ENCODE measurements around the gene FBRS.

DNA sequence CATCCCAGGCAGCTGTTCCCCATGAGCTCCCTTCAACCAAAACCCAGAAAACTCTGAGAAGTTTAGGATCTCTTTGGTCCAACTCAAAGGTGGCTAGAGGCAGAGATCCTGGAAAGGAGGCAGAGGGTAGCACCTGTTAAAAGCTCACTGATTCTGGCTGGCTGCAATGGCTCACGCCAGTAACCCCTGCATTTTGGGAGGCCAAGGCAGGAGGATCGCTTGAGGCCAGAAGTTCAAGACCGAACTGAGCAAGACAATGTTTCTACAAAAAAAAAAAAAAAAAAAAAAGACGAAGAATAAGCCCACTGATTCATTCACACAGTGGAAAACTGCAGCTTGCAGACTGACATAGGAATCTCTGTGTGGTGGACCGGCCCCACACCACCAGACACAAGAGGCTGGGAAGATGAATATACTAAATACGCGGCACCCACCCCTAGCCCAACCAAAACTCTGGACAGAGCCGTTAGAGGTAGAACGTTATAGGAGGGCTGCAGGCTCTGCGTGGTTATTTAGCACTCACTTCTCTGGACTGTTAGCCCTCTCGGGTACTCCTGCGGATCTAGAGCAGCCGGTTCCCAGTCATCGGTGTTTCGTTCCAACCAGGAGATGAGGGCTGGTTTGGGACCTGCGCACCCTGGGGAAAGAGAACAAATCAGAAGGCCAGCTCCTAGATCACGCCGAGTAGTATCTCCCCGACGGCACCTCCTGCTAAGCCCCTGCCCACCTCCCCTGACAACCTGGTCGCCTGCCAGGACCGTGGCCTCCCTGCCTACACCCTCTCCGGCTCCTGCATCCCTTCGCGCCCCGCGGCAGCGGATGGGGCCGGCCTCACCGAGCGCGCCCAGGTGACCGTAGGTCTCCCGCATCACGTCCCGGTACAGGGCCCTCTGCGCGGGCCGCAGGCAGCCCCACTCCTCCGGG, 49.0 kb upstream of the FBRS start:
- TF ChIP-seq POLR2A (IDR thresholded peaks at IDR 0.05) (no peak), EP300 (IDR thresholded peaks at IDR 0.05) (no peak)
- TF ChIP-seq, protein P1, sequence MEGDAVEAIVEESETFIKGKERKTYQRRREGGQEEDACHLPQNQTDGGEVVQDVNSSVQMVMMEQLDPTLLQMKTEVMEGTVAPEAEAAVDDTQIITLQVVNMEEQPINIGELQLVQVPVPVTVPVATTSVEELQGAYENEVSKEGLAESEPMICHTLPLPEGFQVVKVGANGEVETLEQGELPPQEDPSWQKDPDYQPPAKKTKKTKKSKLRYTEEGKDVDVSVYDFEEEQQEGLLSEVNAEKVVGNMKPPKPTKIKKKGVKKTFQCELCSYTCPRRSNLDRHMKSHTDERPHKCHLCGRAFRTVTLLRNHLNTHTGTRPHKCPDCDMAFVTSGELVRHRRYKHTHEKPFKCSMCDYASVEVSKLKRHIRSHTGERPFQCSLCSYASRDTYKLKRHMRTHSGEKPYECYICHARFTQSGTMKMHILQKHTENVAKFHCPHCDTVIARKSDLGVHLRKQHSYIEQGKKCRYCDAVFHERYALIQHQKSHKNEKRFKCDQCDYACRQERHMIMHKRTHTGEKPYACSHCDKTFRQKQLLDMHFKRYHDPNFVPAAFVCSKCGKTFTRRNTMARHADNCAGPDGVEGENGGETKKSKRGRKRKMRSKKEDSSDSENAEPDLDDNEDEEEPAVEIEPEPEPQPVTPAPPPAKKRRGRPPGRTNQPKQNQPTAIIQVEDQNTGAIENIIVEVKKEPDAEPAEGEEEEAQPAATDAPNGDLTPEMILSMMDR (IDR thresholded peaks at IDR 0.05) = no peak

All from gastroesophageal sphincter (tissue), 3 donors.